ENCODE results near the gene TMEM50B. TPM values are rescaled to one million over a fixed set of nuclear protein-coding genes. Genes with fewer than 3 reads are reported as not detected.

TMEM50B gene
- polyA plus RNA-seq, 2 of the 4 experiments (the other 2 are of a cell fraction) = 11.1 to 19.4 TPM

GRCh38 chr21:33433001-33433400, 46.8 kb downstream of the TMEM50B start:
- DNase-seq (ENCODE audit: low read depth in 1 of 2, low spot score in 1 of 2) = no peak
- POLR2A ChIA-PET = no interaction called here
- H3K4me2 ChIP-seq = no peak overlapping the region
- H3K4me1 ChIP-seq = peaks cover 17% of the 10 kb centered on the region; the same call in 2 of the 3 replicates
- no peak overlapping the region for H3K27ac ChIP-seq
- no peaks in the 10 kb centered on the region for H3K9me3 ChIP-seq
- no peak for FAIRE-seq
- H3K4me3 ChIP-seq = no peak overlapping the region
- TF ChIP-seq FOSB (CRISPR knock-in tag; IDR thresholded peaks at IDR 0.05) = no peak
- no peak for TF ChIP-seq SREBF2 (IDR thresholded peaks at IDR 0.05)
- no peak for TF ChIP-seq KDM1A (IDR thresholded peaks at IDR 0.05; ENCODE audit: low read depth)
- no peak for TF ChIP-seq BCL3 (IDR thresholded peaks at IDR 0.05)
- TF ChIP-seq MAFK (IDR thresholded peaks at IDR 0.05; ENCODE audit: partially characterized antibody) = no peak
- TF ChIP-seq, protein P1, sequence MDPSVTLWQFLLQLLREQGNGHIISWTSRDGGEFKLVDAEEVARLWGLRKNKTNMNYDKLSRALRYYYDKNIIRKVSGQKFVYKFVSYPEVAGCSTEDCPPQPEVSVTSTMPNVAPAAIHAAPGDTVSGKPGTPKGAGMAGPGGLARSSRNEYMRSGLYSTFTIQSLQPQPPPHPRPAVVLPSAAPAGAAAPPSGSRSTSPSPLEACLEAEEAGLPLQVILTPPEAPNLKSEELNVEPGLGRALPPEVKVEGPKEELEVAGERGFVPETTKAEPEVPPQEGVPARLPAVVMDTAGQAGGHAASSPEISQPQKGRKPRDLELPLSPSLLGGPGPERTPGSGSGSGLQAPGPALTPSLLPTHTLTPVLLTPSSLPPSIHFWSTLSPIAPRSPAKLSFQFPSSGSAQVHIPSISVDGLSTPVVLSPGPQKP (IDR thresholded peaks at IDR 0.05; ENCODE audit: low read depth, low read length) = no peak
- TF ChIP-seq NR3C1 (IDR thresholded peaks at IDR 0.05) = no peak
- TF ChIP-seq SMC3 (IDR thresholded peaks at IDR 0.05) = no peak
- no peak for TF ChIP-seq BHLHE40 (IDR thresholded peaks at IDR 0.05; ENCODE audit: low read depth, low read length)
- TF ChIP-seq PHF8 (IDR thresholded peaks at IDR 0.05; ENCODE audit: borderline replicate concordance, low read depth) = no peak
- no peak for TF ChIP-seq RARB (CRISPR knock-in tag; IDR thresholded peaks at IDR 0.05)
- TF ChIP-seq, protein P2, sequence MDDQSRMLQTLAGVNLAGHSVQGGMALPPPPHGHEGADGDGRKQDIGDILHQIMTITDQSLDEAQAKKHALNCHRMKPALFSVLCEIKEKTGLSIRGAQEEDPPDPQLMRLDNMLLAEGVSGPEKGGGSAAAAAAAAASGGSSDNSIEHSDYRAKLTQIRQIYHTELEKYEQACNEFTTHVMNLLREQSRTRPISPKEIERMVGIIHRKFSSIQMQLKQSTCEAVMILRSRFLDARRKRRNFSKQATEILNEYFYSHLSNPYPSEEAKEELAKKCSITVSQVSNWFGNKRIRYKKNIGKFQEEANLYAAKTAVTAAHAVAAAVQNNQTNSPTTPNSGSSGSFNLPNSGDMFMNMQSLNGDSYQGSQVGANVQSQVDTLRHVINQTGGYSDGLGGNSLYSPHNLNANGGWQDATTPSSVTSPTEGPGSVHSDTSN (IDR thresholded peaks at IDR 0.05) = no peak
- no peak for TF ChIP-seq CHD2 (IDR thresholded peaks at IDR 0.05; ENCODE audit: low read length, partially characterized antibody)
- 94% methylated on average over 8 of the region's 8 CpGs for WGBS (ENCODE audit: missing lambda C conversion rate)
- ATAC-seq = no peak
- CTCF ChIA-PET = interaction anchor here (0.6 kb wide), 1 partner anchor 40 kb away, joined by 3 read pairs; no protein-coding TSS in a partner anchor

GRCh38 chr21:33432496-33432895, 47.3 kb downstream of the TMEM50B start:
- no peak overlapping the region for H3K4me2 ChIP-seq
- ChIA-PET CTCF (interaction anchor here (0.6 kb wide), 1 partner anchor 39 kb away, joined by 3 read pairs; no protein-coding TSS in a partner anchor), POLR2A (no interaction called here)
- no peak for TF ChIP-seq GATA3 (IDR thresholded peaks at IDR 0.05; ENCODE audit: borderline replicate concordance)
- TF ChIP-seq, protein P3, sequence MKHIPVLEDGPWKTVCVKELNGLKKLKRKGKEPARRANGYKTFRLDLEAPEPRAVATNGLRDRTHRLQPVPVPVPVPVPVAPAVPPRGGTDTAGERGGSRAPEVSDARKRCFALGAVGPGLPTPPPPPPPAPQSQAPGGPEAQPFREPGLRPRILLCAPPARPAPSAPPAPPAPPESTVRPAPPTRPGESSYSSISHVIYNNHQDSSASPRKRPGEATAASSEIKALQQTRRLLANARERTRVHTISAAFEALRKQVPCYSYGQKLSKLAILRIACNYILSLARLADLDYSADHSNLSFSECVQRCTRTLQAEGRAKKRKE (CRISPR knock-in tag; IDR thresholded peaks at IDR 0.05; ENCODE audit: low read depth) = no peak
- no peak for TF ChIP-seq FOSL2 (IDR thresholded peaks at IDR 0.05)
- TF ChIP-seq FOSL2 (CRISPR knock-in tag; IDR thresholded peaks at IDR 0.05) = no peak
- TF ChIP-seq RAD21 (conservative IDR thresholded peaks at IDR 0.05 in 1 of 2, IDR thresholded peaks at IDR 0.05 in 1 of 2) = no peak
- TF ChIP-seq ESRRA (IDR thresholded peaks at IDR 0.05; ENCODE audit: borderline replicate concordance, low read length) = no peak
- TF ChIP-seq USF2 (IDR thresholded peaks at IDR 0.05) = no peak
- no peak for TF ChIP-seq HDAC2 (IDR thresholded peaks at IDR 0.05)
- no peak for TF ChIP-seq RCOR1 (IDR thresholded peaks at IDR 0.05; ENCODE audit: low read depth, low read length)
- no peak for TF ChIP-seq RFX5 (IDR thresholded peaks at IDR 0.05)
- no peak for TF ChIP-seq ZC3H11A (IDR thresholded peaks at IDR 0.05)
- no peak for TF ChIP-seq KDM1A (IDR thresholded peaks at IDR 0.05; ENCODE audit: low read depth)
- DNase-seq (ENCODE audit: low read depth in 1 of 2, low spot score in 1 of 2) (no peak), FAIRE-seq (no peak), ATAC-seq (no peak)
- H3K9me3 ChIP-seq = no peaks in the 10 kb centered on the region
- H3K27ac ChIP-seq = no peak overlapping the region
- WGBS (ENCODE audit: missing lambda C conversion rate) = 91% methylated on average over 6 of the region's 6 CpGs
- H3K4me1 ChIP-seq = peaks cover 17% of the 10 kb centered on the region; the same call in 2 of the 3 replicates
- no peak overlapping the region for H3K4me3 ChIP-seq

Data from A549 (cell line).